ENCODE data around the gene ABCA3. TPM values are rescaled to one million over a fixed set of nuclear protein-coding genes. Genes with fewer than 3 reads are reported as not detected.
"Not testable (repeated sequence)": the region's sequence is repeated elsewhere in the genome, so short reads cannot be mapped to it uniquely, and the experiment has no call there.

ABCA3 gene
- total RNA-seq, 2 donors from 2014 or later: 3.3 to 3.5 TPM

DNA sequence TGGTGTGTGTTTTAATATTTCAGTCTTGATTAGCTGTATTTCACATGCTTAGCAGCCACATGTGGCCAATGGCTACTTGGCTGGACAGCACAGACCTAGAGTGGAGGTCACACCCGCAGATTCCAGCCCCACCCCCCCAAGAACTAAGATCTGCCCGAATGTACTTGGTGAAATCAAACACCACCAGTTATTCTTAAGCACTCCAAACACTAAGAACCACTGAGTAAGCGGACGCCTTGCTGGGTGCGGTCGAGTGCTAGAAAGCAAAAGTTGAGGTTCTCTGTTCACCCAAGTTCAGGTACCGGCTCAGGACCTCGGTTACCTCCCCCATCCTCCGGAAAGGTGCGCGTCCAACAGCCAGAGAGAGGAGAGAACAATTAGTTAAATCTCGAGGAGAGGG lies 73.6 kb downstream of the ABCA3 start:
- peak overlapping the region; percentile 88 for H3K4me3 Mint-ChIP-seq
- not testable (repeated sequence) for H3K9me3 Mint-ChIP-seq; H3K9me3 ChIP-seq (ENCODE audit: control insufficient read depth, low read length); H3K27me3 ChIP-seq (ENCODE audit: control insufficient read depth, insufficient read depth, low read length, poor library complexity, severe bottlenecking); H3K27me3 Mint-ChIP-seq (ENCODE audit: insufficient read depth); H3K27ac ChIP-seq (ENCODE audit: low read depth, low read length); H3K4me1 ChIP-seq (ENCODE audit: control insufficient read depth, insufficient read depth, low read length)
- H3K27ac Mint-ChIP-seq: peak overlapping the region; percentile 95
- Histone ChIP-seq H3K36me3 (ENCODE audit: control insufficient read depth, insufficient read depth, low read length) (peaks cover 34% of the 10 kb centered on the region), H3K4me3 (ENCODE audit: low read length) (peak overlapping the region; percentile 93), H3K9ac (ENCODE audit: extremely low read depth, low read length, poor library complexity, severe bottlenecking) (peak overlapping the region; percentile 93)
- H3K4me1 Mint-ChIP-seq: peaks cover 24% of the 10 kb centered on the region
- peak; percentile 44 for DNase-seq
- H3K36me3 Mint-ChIP-seq (ENCODE audit: low read depth): peaks cover 43% of the 10 kb centered on the region
- 5% methylated on average over 3 of the region's 12 CpGs; no CpG with 5 or more reads in 1 of the 2 experiments for WGBS, 2 experiments (ENCODE audit: insufficient coverage in 1 of 2, insufficient read length in 1 of 2)

DNA sequence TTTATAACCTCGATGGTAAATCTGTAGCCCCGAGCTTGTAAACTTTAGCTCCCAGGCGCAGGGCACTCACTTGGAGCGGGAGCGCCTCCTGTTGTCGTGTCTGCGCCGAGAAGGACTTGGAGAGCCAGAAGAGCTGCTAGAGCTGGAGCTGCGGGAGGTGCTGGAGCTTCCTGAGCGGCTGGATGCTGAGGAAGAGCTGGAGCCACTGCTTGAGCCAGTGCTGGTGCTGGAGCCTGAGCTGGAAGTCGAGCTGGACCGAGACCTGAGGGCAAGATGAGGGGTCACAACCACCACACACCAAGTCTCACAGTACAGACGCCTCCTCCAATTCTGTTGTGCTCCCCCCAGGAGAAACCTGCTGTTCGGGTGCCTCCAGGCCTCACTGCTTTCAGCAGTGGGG lies 77.5 kb downstream of the ABCA3 start:
- not testable (repeated sequence) for H3K9me3 ChIP-seq (ENCODE audit: control insufficient read depth, low read length); H3K4me3 ChIP-seq (ENCODE audit: low read length); H3K4me1 ChIP-seq (ENCODE audit: control insufficient read depth, insufficient read depth, low read length); H3K9ac ChIP-seq (ENCODE audit: extremely low read depth, low read length, poor library complexity, severe bottlenecking); H3K27me3 ChIP-seq (ENCODE audit: control insufficient read depth, insufficient read depth, low read length, poor library complexity, severe bottlenecking); H3K4me3 Mint-ChIP-seq; H3K9me3 Mint-ChIP-seq; H3K27me3 Mint-ChIP-seq (ENCODE audit: insufficient read depth); DNase-seq; H3K27ac ChIP-seq (ENCODE audit: low read depth, low read length)
- Mint-ChIP-seq H3K27ac (peak overlapping the region; percentile 40), H3K36me3 (ENCODE audit: low read depth) (peaks cover 75% of the 10 kb centered on the region), H3K4me1 (peaks cover 20% of the 10 kb centered on the region)
- TF ChIP-seq, protein P1, sequence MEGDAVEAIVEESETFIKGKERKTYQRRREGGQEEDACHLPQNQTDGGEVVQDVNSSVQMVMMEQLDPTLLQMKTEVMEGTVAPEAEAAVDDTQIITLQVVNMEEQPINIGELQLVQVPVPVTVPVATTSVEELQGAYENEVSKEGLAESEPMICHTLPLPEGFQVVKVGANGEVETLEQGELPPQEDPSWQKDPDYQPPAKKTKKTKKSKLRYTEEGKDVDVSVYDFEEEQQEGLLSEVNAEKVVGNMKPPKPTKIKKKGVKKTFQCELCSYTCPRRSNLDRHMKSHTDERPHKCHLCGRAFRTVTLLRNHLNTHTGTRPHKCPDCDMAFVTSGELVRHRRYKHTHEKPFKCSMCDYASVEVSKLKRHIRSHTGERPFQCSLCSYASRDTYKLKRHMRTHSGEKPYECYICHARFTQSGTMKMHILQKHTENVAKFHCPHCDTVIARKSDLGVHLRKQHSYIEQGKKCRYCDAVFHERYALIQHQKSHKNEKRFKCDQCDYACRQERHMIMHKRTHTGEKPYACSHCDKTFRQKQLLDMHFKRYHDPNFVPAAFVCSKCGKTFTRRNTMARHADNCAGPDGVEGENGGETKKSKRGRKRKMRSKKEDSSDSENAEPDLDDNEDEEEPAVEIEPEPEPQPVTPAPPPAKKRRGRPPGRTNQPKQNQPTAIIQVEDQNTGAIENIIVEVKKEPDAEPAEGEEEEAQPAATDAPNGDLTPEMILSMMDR (conservative IDR thresholded peaks at IDR 0.05): peak; percentile 30
- peaks cover 72% of the 10 kb centered on the region for H3K36me3 ChIP-seq (ENCODE audit: control insufficient read depth, insufficient read depth, low read length)
- WGBS, 2 experiments (ENCODE audit: insufficient coverage in 1 of 2, insufficient read length in 1 of 2): 94 to 100% methylated on average over 2 to 14 of the region's 14 CpGs

DNA sequence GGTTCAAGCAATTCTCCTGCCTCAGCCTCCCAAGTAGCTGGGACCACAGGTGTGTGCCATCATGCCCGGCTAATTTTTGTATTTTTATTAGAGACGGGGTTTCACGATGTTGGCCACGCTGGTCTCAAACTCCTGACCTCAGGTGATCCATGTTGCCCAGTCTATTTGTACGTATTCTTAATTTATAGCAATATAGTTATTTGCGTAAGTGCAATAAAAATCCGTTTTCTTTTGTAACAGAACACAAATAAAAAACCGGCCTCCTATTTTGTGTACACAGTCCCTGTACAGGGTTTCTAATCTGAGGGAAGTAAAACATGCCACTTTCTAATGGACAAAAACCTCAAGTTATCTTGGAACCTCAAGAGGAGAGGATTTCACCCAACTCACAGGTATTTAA lies 80.3 kb downstream of the ABCA3 start:
- TF ChIP-seq, protein P1 (conservative IDR thresholded peaks at IDR 0.05): no peak
- H3K9me3 Mint-ChIP-seq: no peaks in the 10 kb centered on the region
- no peaks in the 10 kb centered on the region for H3K27me3 Mint-ChIP-seq (ENCODE audit: insufficient read depth)
- H3K4me1 ChIP-seq (ENCODE audit: control insufficient read depth, insufficient read depth, low read length): no peaks in the 10 kb centered on the region
- no peaks in the 10 kb centered on the region for H3K9me3 ChIP-seq (ENCODE audit: control insufficient read depth, low read length)
- H3K27ac ChIP-seq (ENCODE audit: low read depth, low read length): no peak overlapping the region
- H3K4me1 Mint-ChIP-seq: peaks cover 7% of the 10 kb centered on the region
- H3K27ac Mint-ChIP-seq: no peak overlapping the region
- no peak overlapping the region for H3K4me3 Mint-ChIP-seq
- no peak for DNase-seq
- no peak overlapping the region for H3K9ac ChIP-seq (ENCODE audit: extremely low read depth, low read length, poor library complexity, severe bottlenecking)
- peaks cover 89% of the 10 kb centered on the region for H3K36me3 Mint-ChIP-seq (ENCODE audit: low read depth)
- no peak overlapping the region for H3K4me3 ChIP-seq (ENCODE audit: low read length)
- peaks cover 100% of the 10 kb centered on the region for H3K36me3 ChIP-seq (ENCODE audit: control insufficient read depth, insufficient read depth, low read length)
- 97 to 98% methylated on average over 8 of the region's 8 CpGs for WGBS, 2 experiments (ENCODE audit: insufficient coverage in 1 of 2, insufficient read length in 1 of 2)
- H3K27me3 ChIP-seq (ENCODE audit: control insufficient read depth, insufficient read depth, low read length, poor library complexity, severe bottlenecking): no peaks in the 10 kb centered on the region

DNA sequence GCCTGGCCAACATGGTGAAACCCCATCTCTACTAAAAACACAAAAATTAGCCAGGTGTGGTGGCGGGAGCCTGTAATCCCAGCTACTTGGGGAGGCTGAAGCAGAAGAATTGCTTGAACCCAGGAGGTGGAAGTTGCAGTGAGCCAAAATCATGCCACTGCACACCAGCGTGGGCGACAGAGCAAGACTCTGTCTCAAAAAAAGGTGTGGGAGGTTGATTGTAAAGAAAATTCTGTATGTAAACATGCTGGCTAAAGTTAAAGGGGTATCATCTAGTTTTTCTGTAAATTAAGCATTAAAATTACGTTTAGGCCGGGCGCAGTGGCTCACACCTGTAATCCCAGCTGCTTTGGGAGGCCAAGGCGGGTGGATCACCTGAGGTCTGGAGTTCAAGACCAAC lies 82.0 kb downstream of the ABCA3 start:
- H3K9me3 Mint-ChIP-seq; H3K9me3 ChIP-seq (ENCODE audit: control insufficient read depth, low read length); H3K4me1 ChIP-seq (ENCODE audit: control insufficient read depth, insufficient read depth, low read length); DNase-seq; H3K9ac ChIP-seq (ENCODE audit: extremely low read depth, low read length, poor library complexity, severe bottlenecking); H3K4me3 Mint-ChIP-seq; H3K27ac Mint-ChIP-seq; H3K27me3 ChIP-seq (ENCODE audit: control insufficient read depth, insufficient read depth, low read length, poor library complexity, severe bottlenecking); H3K27me3 Mint-ChIP-seq (ENCODE audit: insufficient read depth); H3K4me1 Mint-ChIP-seq; H3K4me3 ChIP-seq (ENCODE audit: low read length); H3K27ac ChIP-seq (ENCODE audit: low read depth, low read length): not testable (repeated sequence)
- WGBS, 2 experiments (ENCODE audit: insufficient coverage in 1 of 2, insufficient read length in 1 of 2): 86 to 96% methylated on average over 4 to 7 of the region's 7 CpGs
- peaks cover 98% of the 10 kb centered on the region for H3K36me3 ChIP-seq (ENCODE audit: control insufficient read depth, insufficient read depth, low read length)
- peaks cover 83% of the 10 kb centered on the region for H3K36me3 Mint-ChIP-seq (ENCODE audit: low read depth)
